ENCODE measurements around the gene ZNF654.

- TF ChIP-seq CTCF (IDR thresholded peaks at IDR 0.05) (no peak), POLR2A (IDR thresholded peaks at IDR 0.05) (no peak)
Observed at GRCh38 chr3:88038566-88038965, 20.5 kb upstream of the ZNF654 start.

Data from right lobe of liver (tissue), 4 donors.